H1 (cell line): ENCODE measurements around the gene UHMK1. TPM values are rescaled to one million over a fixed set of nuclear protein-coding genes. Genes with fewer than 3 reads are reported as not detected.

Source experiments
- CTCF ChIA-PET: fragments of 300-600 bp; sonication (Branson Sonifier 250); formaldehyde crosslinking; loops from one replicate; lab custom pipeline; 2021; ENCODE audit not compliant: partially characterized antibody; lab: Charles Lee
- POLR2A ChIA-PET: fragments of 300-600 bp; sonication (Branson Sonifier 250); formaldehyde crosslinking; loops from one replicate; lab custom pipeline; 2021; ENCODE audit warnings: inconsistent platforms; ENCODE audit not compliant: partially characterized antibody; lab: Charles Lee
- DNase-seq, 2 experiments: peaks; one replicate each; pipeline versions ENCODE4 v3.0.0 to v3.0.0-alpha.2; 2010 to 2022; ENCODE audit warnings: low spot score in 2 of 2, low read depth in 1 of 2, mixed read lengths in 1 of 2
- FAIRE-seq: peaks from 2 replicates; lab custom pipeline; 2011; peaks lifted over from hg19 to GRCh38; lab: Jason Lieb, UNC
- H2AFZ ChIP-seq: 2 replicates; pipeline ENCODE4 v1.8.1; 2012; ENCODE audit warnings: low read length, inconsistent platforms
- H2AK5ac ChIP-seq: 2 replicates; pipeline ENCODE4 v1.6.1; 2013; ENCODE audit warnings: low read depth, low read length
- H2BK120ac ChIP-seq: replicated peaks from 2 replicates; pipeline ENCODE3; 2013; ENCODE audit warnings: low read depth, low read length, inconsistent platforms
- H2BK12ac ChIP-seq: 2 replicates; pipeline ENCODE4 v1.6.1; 2013; ENCODE audit warnings: low read depth, low read length
- H2BK15ac ChIP-seq: 2 replicates; pipeline ENCODE4 v1.6.1; 2013; ENCODE audit warnings: low read length
- H2BK20ac ChIP-seq: 2 replicates; pipeline ENCODE4 v1.6.1; 2013; ENCODE audit warnings: low read length
- H2BK5ac ChIP-seq: 2 replicates; pipeline ENCODE4 v1.6.1; 2013; ENCODE audit warnings: low read depth, low read length
- H3K14ac ChIP-seq: 2 replicates; pipeline ENCODE4 v1.6.1; 2013; ENCODE audit warnings: inconsistent platforms; ENCODE audit not compliant: insufficient read length
- H3K18ac ChIP-seq: 2 replicates; pipeline ENCODE4 v1.6.1; 2013; ENCODE audit warnings: low read length; ENCODE audit errors: extremely low read depth
- H3K23ac ChIP-seq: 2 replicates; pipeline ENCODE4 v1.6.1; 2013; ENCODE audit warnings: inconsistent platforms; ENCODE audit not compliant: insufficient read length
- H3K23me2 ChIP-seq: 2 replicates; pipeline ENCODE4 v1.6.1; 2013; ENCODE audit warnings: low read depth, low read length
- H3K27ac ChIP-seq: 2 replicates; pipeline ENCODE4 v1.6.1; 2011; ENCODE audit warnings: low read depth, low read length, inconsistent platforms
- H3K27me3 ChIP-seq, 4 experiments: replicated peaks in 1 of 4; 1 replicate in 1 of 4; 2 replicates in 3 of 4; pipeline versions ENCODE4 v1.6.1 to v1.8.1; 2011 to 2013; ENCODE audit warnings: low read length in 3 of 4, mild to moderate bottlenecking in 3 of 4, inconsistent platforms in 2 of 4, mixed read lengths in 2 of 4, moderate library complexity in 1 of 4; ENCODE audit not compliant: control insufficient read depth in 3 of 4, insufficient read depth in 3 of 4; ENCODE audit errors: extremely low read depth in 1 of 4
- H3K36me3 ChIP-seq, 4 experiments: 2 replicates each; pipeline versions ENCODE4 v1.6.1 to v1.8.1; 2011 to 2013; ENCODE audit warnings: mild to moderate bottlenecking in 4 of 4, low read length in 3 of 4, moderate library complexity in 2 of 4, control low read depth in 1 of 4, inconsistent platforms in 1 of 4; ENCODE audit not compliant: insufficient read depth in 4 of 4, control insufficient read depth in 2 of 4
- H3K4ac ChIP-seq: replicated peaks from 2 replicates; pipeline ENCODE3; 2013; ENCODE audit warnings: low read length, low read depth, mixed read lengths, inconsistent platforms; ENCODE audit not compliant: insufficient read length
- H3K4me1 ChIP-seq, 4 experiments: replicated peaks in 1 of 4; 1 replicate in 1 of 4; 2 replicates in 3 of 4; pipeline versions ENCODE4 v1.6.1 to v1.8.1; 2011 to 2013; ENCODE audit warnings: low read length in 3 of 4, inconsistent platforms in 2 of 4, mixed read lengths in 1 of 4; ENCODE audit not compliant: insufficient read depth in 4 of 4, control insufficient read depth in 3 of 4
- H3K4me2 ChIP-seq, 2 experiments: 2 replicates each; pipeline versions ENCODE4 v1.6.1 to v1.8.1; 2011 to 2013; ENCODE audit warnings: low read depth in 2 of 2, low read length in 2 of 2, control low read depth in 1 of 2, inconsistent platforms in 1 of 2, mild to moderate bottlenecking in 1 of 2; ENCODE audit not compliant: insufficient read depth in 1 of 2
- H3K4me3 ChIP-seq, 4 experiments: fragments of 200-600, 300-600 bp in 1 of 4; sonication (generic), shearing (Covaris generic), sonication (Bioruptor Twin) in 1 of 4; 2 replicates each; pipeline versions ENCODE4 v1.5.1 to v1.8.1; 2011 to 2016; ENCODE audit warnings: low read length in 4 of 4, low read depth in 3 of 4, control low read depth in 2 of 4, inconsistent platforms in 2 of 4, mild to moderate bottlenecking in 2 of 4, mixed read lengths in 1 of 4, moderate library complexity in 1 of 4; ENCODE audit not compliant: insufficient read depth in 2 of 4; ENCODE audit errors: extremely low read depth in 1 of 4
- H3K56ac ChIP-seq: replicated peaks from 2 replicates; pipeline ENCODE3; 2013; ENCODE audit warnings: low read depth, mild to moderate bottlenecking, mixed read lengths, low read length, inconsistent platforms; ENCODE audit not compliant: insufficient read length
- H3K79me1 ChIP-seq: 2 replicates; pipeline ENCODE4 v1.6.1; 2013; ENCODE audit warnings: low read depth, low read length, control low read depth
- H3K79me2 ChIP-seq, 2 experiments: 2 replicates each; pipeline versions ENCODE4 v1.6.1 to v1.8.1; 2012 to 2013; ENCODE audit warnings: low read length in 2 of 2, mild to moderate bottlenecking in 2 of 2, inconsistent platforms in 1 of 2; ENCODE audit not compliant: insufficient read depth in 2 of 2, control insufficient read depth in 1 of 2
- H3K9ac ChIP-seq, 4 experiments: replicated peaks in 1 of 4; 1 replicate in 1 of 4; 2 replicates in 3 of 4; pipeline versions ENCODE4 v1.6.1 to v1.8.1; 2011 to 2013; ENCODE audit warnings: low read depth in 3 of 4, low read length in 3 of 4, control low read depth in 2 of 4, mild to moderate bottlenecking in 2 of 4, moderate library complexity in 2 of 4, inconsistent platforms in 1 of 4; ENCODE audit errors: extremely low read depth in 1 of 4
- H3K9me3 ChIP-seq, 2 experiments: 2 replicates each; pipeline versions ENCODE4 v1.6.1 to v1.8.1; 2012 to 2013; ENCODE audit warnings: mild to moderate bottlenecking in 2 of 2, moderate library complexity in 2 of 2, control low read depth in 1 of 2, inconsistent platforms in 1 of 2, low read depth in 1 of 2, low read length in 1 of 2, mixed read lengths in 1 of 2; ENCODE audit not compliant: insufficient read depth in 2 of 2
- H4K20me1 ChIP-seq, 2 experiments: replicated peaks in 1 of 2; 2 replicates each; pipeline versions ENCODE3 to v1.8.1; 2011 to 2013; ENCODE audit warnings: inconsistent platforms in 2 of 2, low read length in 2 of 2, mild to moderate bottlenecking in 1 of 2; ENCODE audit not compliant: insufficient read depth in 2 of 2, control insufficient read depth in 1 of 2
- H4K5ac ChIP-seq: 2 replicates; pipeline ENCODE4 v1.6.1; 2013; ENCODE audit warnings: low read length, low read depth, mixed read lengths, inconsistent platforms; ENCODE audit not compliant: insufficient read length
- H4K8ac ChIP-seq: 2 replicates; pipeline ENCODE4 v1.8.0; 2013; ENCODE audit warnings: mild to moderate bottlenecking, moderate library complexity, low read length, inconsistent platforms; ENCODE audit not compliant: insufficient read depth; ENCODE audit errors: extremely low read depth
- H4K91ac ChIP-seq: replicated peaks from 2 replicates; pipeline ENCODE3; 2013; ENCODE audit warnings: low read length, mixed read lengths, inconsistent platforms; ENCODE audit not compliant: insufficient read length
- CHD2 ChIP-seq: IDR thresholded peaks from 2 replicates; pipeline ENCODE4 v1.6.1; 2012; ENCODE audit warnings: low read length, improper control_type of control experiment
- HDAC2 ChIP-seq, 2 experiments: fragments of 300-600 bp in 1 of 2; sonication (generic) in 1 of 2; IDR thresholded peaks; 2 replicates each; pipeline ENCODE4 v1.6.1; 2011 to 2012; ENCODE audit warnings: low read depth in 2 of 2, low read length in 2 of 2, mild to moderate bottlenecking in 2 of 2, moderate library complexity in 2 of 2, borderline replicate concordance in 1 of 2, inconsistent platforms in 1 of 2
- MAFK ChIP-seq: IDR thresholded peaks from 2 replicates; pipeline ENCODE4 v1.6.1; 2012; ENCODE audit warnings: low read depth, mild to moderate bottlenecking, improper control_type of control experiment, low read length
- SP4 ChIP-seq: IDR thresholded peaks from 2 replicates; pipeline ENCODE4 v1.6.1; 2012; ENCODE audit warnings: low read length, inconsistent platforms
- ZNF274 ChIP-seq: IDR thresholded peaks from 2 replicates; pipeline ENCODE4 v1.7.0; 2012; ENCODE audit warnings: low read length, borderline replicate concordance; ENCODE audit errors: extremely low read depth
- WGBS, 2 experiments: shearing (Covaris generic) in 1 of 2; methylation state at CpG; one replicate each; pipeline versions ENCODE4 v1.1.6 to v1.1.7; 2013 to 2015; ENCODE audit warnings: low lambda C conversion rate in 2 of 2, mixed read lengths in 2 of 2, inconsistent platforms in 1 of 2, low coverage in 1 of 2, missing lambda C conversion rate in 1 of 2; ENCODE audit not compliant: insufficient replicate concordance in 2 of 2, insufficient coverage in 1 of 2, insufficient read length in 1 of 2; ENCODE audit errors: extremely low coverage in 1 of 2, missing lambda C conversion rate in 1 of 2; 5-methylcytosine and 5-hydroxymethylcytosine counted together
- polyA plus RNA-seq, 7 experiments: library from polyadenylated mRNA; depleted of rRNA in 3 of 7; stranded (reverse) in 5 of 7; unstranded in 2 of 7; fragments of >200 nt in 5 of 7; fragments of 200-250 nt in 2 of 7; gene quantifications; 1 replicate in 5 of 7; 2 replicates in 1 of 7; 4 replicates in 1 of 7; pipeline versions ENCODE4 v1.2.1 to v1.2.3, GENCODE V29; 2011 to 2013; ENCODE audit warnings: missing spikeins in 2 of 7, mixed read lengths in 2 of 7
- total RNA-seq: library from RNA; stranded (reverse); fragmentation: NEBNext Ultra II Directional; extraction: Animal tissue kit (Norgen Biotek cat#: 25700); gene quantifications from 2 replicates; pipeline ENCODE4 v1.2.1, GENCODE V29; 2021

The UHMK1 gene
- total and polyA plus RNA-seq, 2 of the 8 experiments (the other 6 are each of a cell fraction or from before 2014, with no cell fraction given), result 4.6 to 16.1 TPM

DNA sequence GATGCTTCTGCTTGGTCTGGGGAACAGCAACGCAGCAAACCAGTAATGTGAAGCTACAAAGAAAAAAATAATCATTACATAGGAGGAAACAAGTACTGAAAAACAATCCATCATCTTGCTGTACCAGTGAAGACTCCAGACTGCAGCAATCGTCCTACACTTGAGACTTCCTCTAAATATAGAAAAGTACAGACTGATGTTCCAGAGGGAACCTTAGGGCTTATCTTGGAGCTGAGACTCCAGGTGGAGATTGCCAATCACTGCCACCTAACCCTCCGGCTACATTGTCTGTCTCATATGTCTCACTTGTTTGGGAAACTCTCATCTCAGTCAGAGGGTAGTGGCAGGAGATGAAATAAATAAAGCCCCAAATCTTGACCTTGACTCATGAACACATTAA lies 9.4 kb upstream of the UHMK1 start:
- H3K4me3 ChIP-seq, result no peak overlapping the region
- FAIRE-seq, result no peak
- no peaks in the 10 kb centered on the region for H4K20me1 ChIP-seq
- no peak overlapping the region for H3K14ac ChIP-seq
- H3K9me3 ChIP-seq, result no peaks in the 10 kb centered on the region
- H3K4ac ChIP-seq, result no peak overlapping the region
- no peak overlapping the region for H2BK120ac ChIP-seq
- H3K4me2 ChIP-seq, result no peak overlapping the region
- no peak overlapping the region for H2BK20ac ChIP-seq
- H3K27me3 ChIP-seq, result no peaks in the 10 kb centered on the region
- no peak overlapping the region for H3K18ac ChIP-seq
- H3K56ac ChIP-seq, result no peak overlapping the region
- no peaks in the 10 kb centered on the region for H3K4me1 ChIP-seq
- H2BK12ac ChIP-seq, result no peak overlapping the region
- H3K23me2 ChIP-seq, result no peaks in the 10 kb centered on the region
- no peak for DNase-seq
- ChIA-PET CTCF (interaction anchor here (0.6 to 2.9 kb wide), 2 partner anchors 9 to 13 kb away, joined by 3 to 10 read pairs; no protein-coding TSS in a partner anchor), POLR2A (no interaction called here)
- H4K91ac ChIP-seq, result no peak overlapping the region
- H3K9ac ChIP-seq, result no peak overlapping the region
- H2BK5ac ChIP-seq, result no peak overlapping the region
- H2AK5ac ChIP-seq, result no peak overlapping the region
- no peak overlapping the region for H3K23ac ChIP-seq
- H2BK15ac ChIP-seq, result no peak overlapping the region
- WGBS, 2 experiments, result 91% methylated on average over 3 of the region's 3 CpGs; no CpG with 5 or more reads in 1 of the 2 experiments
- no peak overlapping the region for H4K5ac ChIP-seq
- no peak overlapping the region for H3K27ac ChIP-seq
- no peaks in the 10 kb centered on the region for H3K79me2 ChIP-seq
- no peak overlapping the region for H4K8ac ChIP-seq
- no peaks in the 10 kb centered on the region for H3K36me3 ChIP-seq
- no peaks in the 10 kb centered on the region for H3K79me1 ChIP-seq
- H2AFZ ChIP-seq, result 0 out of 2 replicates have a peak overlapping the region, but pooled peaks have one; percentile 32
- no peak for TF ChIP-seq SP4
- TF ChIP-seq ZNF274, result no peak
- TF ChIP-seq MAFK, result no peak
- TF ChIP-seq HDAC2 (IDR thresholded peaks at IDR 0.05; ENCODE audit: borderline replicate concordance in 1 of 2, low read depth in 2 of 2, low read length in 2 of 2), result no peak
- TF ChIP-seq CHD2, result no peak
